Superior temporal gyrus (tissue), 1 donor: ENCODE data around the gene HSPA5.
"Not testable (repeated sequence)": the region's sequence is repeated elsewhere in the genome, so short reads cannot be mapped to it uniquely, and the experiment has no call there.

Source experiments
- DNase-seq: peaks from one replicate; pipeline ENCODE4 v3.0.0-alpha.2; 2016; ENCODE audit errors: extremely low spot score

The HSPA5 gene

DNA sequence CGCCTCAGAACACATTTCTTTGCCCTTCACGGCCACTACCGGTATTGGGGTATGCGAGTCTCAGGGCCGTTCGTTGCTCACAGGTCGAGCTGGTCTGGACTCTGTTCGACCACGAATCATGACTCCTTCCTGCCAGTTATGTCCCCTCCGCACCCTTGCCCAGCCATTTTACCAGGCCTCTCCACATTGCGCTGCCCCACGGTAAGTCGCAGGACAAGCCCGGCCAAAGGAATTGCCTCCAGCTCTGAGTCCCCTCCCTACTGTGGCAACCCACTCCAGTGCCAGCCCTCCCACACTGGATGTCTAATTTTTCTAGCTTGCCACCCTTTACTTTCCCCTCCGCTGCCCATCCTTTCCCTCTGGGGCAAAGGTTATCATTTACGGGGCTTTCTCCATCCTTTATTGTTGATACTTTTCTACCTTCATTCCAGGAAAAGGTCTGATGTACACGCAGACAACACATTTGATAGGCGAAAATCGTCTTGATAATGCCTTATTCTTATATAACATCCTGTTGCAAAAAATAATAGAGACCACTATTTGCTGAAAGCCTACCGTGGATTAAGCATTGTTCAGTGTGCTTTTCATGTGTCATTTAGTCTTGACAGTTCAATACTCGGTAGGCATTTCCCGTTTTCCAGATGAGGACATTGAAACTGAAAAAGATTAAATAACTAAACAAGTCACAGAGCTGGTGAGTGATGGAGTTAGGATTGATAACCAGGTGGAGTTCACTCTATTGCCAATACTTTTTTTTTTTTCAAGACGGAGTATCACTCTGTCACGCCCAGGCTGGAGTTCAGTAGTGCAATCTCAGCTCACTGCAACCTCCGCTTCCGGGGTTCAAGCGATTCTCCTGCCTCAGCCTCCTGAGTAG is 958 bp upstream of the HSPA5 start:
- peak; percentile 10 for DNase-seq

DNA sequence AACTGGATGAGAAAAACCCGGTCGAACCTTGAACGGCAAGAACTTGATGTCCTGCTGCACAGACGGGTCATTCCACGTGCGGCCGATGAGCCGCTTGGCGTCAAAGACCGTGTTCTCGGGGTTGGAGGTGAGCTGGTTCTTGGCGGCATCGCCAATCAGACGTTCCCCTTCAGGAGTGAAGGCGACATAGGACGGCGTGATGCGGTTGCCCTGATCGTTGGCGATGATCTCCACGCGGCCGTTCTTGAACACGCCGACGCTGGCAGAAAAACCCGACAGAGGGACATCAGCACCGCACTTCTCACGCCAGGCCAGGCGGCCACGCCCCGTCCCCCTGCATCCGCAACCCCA is 519 bp downstream of the HSPA5 start:
- peak; percentile 11 for DNase-seq

DNA sequence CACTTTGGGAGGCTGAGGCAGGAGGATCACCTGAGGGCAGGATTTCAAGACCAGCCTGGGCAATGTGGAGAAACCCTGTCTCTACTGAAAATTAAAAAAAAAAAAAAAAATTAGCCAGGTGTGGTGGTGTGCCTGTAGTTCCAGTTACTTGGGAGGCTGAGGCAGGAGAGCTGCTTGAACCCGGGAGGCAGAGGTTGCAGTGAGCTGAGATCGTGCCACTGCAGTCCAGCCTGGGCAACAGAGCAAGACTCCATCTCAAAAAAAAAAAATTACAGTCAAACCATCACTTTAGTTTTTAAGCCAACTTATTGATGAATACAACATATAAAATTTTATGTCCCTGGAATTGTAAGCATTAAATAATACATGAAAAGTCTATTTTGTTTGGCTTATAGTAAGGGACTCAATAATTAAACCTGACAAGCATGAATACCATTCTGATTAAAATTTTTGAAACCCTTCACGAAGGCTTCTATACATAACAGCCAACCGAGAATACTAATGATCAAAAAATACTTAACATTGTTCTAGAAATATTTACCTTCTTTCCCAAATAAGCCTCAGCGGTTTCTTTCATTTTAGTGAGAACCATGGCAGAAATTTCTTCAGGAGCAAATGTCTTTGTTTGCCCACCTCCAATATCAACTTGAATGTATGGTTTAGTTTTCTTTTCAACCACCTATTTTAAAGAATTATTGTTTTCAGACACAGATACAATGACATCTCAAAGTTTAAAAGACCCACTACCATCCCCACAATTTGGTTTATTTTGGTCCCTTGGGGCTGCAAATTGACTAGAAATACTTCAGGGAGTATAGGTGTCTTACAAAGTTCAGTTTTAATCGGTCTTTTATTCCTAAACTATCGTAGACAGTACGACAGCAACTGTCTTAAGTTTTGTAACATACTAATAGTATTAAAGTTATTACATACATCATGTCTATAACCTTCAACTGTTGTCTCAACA is 1.2 kb downstream of the HSPA5 start:
- DNase-seq, result no peak

DNA sequence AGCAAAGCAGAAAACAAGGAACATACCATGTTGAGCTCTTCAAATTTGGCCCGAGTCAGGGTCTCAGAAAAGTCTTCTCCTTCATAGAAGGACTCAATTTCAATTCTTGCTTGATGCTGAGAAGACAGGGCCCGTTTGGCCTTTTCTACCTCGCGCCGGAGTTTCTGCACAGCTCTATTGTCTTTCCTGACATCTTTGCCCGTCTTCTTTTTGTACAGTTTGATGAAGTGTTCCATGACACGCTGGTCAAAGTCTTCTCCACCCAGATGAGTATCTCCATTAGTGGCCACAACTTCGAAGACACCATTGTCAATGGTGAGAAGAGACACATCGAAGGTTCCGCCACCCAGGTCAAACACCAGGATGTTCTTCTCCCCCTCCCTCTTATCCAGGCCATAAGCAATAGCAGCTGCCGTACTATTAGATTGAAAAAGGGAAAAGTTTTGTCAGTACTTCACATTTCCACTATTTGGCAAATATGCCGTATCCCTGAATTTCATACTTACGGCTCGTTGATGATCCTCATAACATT is 2.2 kb downstream of the HSPA5 start:
- no peak for DNase-seq

DNA sequence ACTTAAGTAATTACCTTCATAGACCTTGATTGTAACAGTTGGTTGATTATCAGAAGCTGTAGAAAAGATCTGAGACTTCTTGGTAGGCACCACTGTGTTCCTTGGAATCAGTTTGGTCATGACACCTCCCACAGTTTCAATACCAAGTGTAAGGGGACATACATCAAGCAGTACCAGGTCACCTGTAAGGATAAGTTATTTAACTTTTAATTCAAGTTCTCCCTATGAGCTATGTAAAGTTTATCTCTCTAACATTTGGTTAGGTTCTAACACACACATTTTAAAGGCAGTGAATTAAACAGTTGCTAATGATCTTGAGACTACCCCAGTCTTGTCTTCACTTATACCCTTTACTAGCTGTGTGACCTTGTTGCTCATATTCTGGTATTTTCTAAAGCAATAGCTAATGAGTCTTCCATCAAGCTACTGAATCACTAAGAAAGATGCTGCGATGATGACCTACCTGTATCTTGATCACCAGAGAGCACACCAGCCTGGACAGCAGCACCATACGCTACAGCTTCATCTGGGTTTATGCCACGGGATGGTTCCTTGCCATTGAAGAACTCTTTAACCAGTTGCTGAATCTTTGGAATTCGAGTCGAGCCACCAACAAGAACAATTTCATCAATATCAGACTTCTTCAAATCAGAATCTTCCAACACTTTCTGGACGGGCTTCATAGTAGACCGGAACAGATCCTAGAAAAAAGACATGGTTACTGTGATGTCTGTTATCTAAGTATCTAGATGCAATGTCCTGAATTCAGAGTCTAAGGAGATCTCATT is 2.8 kb downstream of the HSPA5 start:
- DNase-seq, result no peak

DNA sequence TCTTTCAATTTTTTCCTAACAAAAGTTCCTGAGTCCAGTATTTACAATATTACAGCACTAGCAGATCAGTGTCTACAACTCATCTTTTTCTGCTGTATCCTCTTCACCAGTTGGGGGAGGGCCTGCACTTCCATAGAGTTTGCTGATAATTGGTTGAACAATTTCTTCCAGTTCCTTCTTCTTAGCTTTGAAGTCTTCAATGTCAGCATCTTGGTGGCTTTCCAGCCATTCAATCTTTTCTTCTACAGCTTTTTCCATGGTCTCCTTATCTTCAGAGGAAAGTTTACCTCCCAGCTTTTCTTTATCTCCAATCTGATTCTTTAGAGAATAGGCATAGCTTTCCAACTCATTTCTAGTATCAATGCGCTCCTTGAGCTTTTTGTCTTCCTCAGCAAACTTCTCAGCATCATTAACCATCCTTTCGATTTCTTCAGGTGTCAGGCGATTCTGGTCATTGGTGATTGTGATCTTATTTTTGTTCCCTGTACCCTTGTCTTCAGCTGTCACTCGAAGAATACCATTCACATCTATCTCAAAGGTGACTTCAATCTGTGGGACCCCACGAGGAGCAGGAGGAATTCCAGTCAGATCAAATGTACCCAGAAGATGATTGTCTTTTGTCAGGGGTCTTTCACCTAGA is 4.5 kb downstream of the HSPA5 start:
- DNase-seq, result not testable (repeated sequence)

DNA sequence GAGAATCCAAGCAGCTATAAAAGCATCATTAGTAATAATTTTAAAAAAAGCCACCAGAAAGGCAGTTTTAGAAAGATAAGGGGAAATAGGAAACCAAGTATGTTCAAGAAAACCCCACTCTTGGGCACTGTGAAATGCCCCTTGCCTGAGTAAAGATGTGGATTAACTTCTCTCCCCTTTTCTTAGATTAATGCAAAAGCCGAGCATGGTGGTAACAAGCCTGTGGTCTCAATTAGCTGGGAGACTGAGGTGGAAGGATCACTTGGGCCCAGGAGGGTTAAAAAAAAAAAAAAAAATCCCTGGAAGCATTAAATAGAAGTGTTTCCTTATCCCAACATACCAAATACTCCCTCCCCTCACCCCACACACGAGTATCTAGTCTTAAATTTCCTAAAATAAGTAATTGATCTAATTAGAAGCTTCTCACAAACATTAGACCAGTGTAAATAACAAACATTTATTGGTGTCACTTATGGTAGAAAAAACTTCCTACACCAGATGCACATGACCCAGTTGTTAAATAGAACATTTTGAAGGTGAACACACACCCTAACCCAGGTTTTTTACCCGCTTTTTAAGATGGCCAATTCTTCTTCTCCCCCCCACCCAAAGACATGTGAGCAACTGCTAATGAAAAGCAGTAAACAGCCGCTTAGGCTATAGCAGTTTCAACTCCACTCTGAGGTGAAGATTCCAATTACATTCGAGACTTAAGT is 5.2 kb downstream of the HSPA5 start:
- DNase-seq, result no peak

DNA sequence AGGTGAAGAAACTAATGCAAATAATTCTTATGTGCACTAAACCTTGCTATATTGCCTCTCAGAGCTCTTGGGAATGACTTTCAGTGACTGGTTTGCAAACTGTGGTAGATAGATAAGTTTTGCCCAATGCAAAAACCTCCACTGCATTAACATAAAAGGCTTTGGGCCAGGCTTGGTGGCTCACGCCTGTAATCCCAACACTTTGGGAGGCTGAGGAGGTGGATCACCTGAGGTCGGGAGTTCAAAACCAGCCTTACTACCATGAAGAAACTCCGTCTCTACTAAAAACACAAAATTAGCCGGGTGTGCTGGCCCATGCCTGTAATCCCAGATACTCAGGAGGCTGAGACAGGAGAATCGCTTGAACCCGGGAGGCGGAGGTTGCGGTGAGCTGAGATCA is 7.0 kb downstream of the HSPA5 start:
- DNase-seq, result not testable (repeated sequence)

DNA sequence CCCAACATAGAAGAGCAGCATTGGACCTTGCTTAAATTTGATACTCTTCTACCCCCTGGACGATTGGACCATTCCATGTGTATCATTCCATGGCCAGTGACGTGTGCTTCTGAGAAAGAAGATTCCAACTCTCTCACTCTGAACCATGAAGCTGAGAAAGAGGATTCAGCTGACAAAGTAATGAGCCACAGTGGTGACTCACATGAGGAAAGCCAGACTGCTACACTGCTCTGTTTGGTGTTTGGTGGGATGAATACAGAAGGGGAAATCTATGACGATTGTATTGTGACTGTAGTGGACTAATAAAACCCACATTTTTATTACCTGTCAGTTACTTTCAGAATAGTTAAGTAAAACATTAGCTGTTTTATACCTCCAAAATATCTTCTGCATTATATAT is 7.5 kb downstream of the HSPA5 start:
- peak; percentile 28 for DNase-seq

DNA sequence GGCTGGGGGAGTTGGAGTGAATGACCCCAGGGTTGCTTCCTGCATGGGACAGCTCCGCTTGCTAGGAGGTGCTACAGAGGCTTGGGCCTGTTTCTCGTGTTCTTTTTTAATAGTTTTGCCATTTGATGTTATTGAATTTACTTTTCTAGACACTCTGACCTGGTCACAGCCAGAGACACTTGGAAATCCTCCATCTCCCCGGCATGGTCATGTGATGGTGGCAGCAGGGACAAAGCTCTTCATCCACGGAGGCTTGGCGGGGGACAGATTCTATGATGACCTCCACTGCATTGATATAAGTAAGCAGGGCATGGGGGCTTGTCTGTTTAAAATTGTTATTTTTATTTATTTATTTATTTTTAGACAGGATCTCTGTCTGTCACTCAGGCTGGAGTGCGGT is 13.4 kb downstream of the HSPA5 start:
- DNase-seq, result no peak

DNA sequence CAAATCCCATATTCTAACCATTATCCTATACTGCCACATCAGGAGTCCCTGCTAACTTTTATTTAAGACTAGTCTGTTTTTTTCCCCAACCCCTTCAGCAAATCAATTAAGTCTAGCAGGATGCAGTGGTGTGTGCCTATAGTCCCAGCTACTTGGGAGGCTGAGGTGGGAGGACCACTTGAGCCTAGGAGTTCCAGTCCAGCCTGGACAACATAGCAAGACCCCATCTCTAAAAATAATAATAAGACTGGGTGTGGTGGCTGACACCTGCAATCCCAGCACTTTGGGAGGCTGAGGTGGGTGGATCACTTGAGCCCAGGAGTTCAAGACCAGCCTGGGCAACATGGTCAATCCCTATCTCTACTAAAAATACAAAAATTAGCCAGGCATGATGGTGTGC is 16.3 kb downstream of the HSPA5 start:
- not testable (repeated sequence) for DNase-seq

DNA sequence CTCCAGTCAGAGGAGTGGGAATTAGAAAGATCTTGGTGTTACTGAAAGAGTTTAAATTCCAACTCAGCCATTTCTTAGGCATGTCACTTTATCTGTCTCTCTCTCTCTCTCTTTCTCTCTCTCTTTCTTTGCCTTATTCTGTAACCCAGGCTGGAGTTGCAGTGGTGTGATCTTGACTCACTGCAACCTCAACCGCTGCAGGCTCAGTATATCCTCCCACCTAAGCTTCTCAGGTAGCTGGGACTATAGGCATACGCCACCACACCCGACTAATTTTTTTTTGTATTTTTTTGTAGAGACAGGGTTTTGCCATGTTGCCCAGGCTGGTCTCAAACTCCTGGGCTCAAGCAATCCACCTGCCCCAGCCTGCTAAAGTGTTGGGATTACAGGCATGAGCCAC is 22.5 kb downstream of the HSPA5 start:
- DNase-seq, result no peak

DNA sequence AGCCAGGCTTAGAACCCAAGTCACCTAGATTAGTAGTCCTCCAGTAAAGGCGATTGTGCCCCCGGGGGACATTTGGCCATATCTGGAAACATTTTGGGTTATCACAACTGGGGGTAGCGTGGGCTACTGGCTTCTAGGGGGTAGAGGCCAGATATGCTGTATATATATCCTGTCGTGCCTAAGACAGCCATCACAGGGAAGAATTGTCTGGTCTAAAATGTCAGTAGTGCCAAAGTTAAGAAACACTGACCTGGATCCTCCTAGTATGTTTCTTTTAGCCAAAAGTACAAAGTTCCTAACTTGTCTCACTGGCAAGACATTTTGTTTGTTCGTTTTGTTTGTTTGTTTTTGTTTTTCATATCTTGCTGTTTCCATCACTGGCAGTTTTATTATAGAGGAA is 27.0 kb downstream of the HSPA5 start:
- DNase-seq, result no peak

DNA sequence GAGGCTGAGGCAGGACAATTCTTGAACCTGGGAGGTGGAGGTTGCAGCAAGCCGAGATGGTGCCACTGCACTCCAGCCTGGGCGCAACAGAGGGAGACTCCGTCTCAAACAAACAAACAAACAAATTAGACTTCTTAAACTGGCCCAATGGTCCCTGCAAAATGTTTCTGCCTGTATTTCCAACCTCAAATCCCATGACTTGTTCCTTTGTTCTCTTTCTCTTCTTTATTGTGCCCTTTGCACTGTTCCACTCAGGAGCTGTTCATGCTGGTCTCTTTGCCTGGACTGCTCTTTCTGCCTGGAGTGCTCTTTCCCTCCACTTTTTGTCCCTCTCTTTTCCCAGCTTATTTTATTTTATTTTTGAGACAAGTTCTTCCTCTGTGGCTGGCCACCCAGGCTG is 36.7 kb downstream of the HSPA5 start:
- no peak for DNase-seq

DNA sequence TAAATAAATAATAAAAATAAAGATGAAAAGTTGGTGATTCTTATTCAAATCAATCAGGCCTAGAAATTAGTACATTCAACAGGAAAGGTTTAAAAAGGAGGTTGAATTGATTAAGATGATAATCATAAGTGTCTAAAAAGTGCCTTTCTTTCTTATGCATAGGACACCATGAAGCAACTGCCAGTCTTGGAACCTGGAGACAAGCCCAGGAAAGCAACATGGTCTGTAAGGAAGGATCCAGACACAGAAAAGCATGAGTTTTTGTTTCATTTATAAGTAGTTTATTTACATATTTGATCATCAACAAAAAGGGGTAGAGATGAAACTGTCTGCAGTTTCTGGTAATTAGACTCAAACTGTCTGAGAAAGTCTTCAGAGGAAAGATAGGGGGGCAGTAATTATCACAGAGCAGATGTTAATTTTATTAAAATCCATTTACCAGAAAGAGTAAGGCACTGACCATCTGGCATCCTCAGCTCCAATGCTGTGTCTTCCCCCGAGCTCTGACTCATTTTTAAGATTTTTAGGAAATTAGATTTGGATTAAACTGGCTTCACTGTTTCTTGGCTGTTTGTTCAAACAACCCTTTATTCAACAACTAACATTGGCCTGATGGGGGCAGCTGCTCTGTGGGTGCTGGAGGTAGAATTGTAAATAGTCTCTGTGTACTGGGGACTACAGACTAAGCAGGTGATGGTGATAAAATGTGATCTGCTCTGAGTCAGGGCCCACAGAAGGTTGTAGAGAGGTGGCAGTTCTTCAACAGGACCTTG is 38.1 kb downstream of the HSPA5 start:
- DNase-seq, result no peak

DNA sequence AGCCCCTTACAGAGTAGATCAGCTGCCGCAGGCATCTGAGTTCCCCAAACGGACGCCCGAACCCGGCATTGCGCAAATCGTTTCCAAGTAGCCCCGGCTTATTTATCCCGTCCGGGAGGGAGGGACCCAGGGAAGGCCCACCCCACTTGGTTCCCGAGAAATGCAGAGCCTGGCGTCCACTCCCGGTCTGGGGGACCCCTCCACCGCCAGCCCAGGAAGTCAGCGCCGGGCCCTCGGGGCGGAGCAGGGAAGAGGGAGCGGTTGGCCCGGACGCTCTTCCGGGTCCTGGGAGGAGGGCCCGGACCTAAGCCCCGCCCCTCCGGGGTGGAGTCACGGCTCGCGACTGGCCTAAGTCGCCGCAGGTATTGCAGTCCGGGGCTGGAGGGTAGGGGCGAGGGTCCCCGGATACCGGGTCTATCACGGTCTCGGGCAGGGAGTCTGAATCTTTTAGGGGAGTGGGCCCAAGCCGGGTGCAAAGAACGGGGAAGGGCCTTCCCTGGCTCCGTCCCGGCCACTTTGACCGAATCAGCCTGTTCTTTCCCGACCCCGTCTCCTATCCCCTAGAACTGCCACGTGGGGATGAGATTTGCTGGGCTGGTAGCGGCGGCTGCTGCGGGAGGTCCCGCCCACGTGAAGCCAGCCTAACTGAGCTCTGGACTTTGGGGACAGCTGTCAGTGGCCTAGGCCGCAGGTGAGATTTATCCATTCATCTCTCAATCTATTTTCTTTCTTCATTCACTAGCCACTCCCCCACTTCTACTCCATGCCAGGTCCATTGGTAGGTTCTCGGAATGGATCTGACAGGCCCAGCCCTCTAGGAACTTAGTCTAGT is 40.7 kb downstream of the HSPA5 start, which contains the start of gene RABEPK:
Gene RABEPK, plus strand, starts transcription at position 327 of the 832 bp plus-strand sequence. CDS start 2,472 bp downstream, outside the sequence.
- DNase-seq, result peak; percentile 94

DNA sequence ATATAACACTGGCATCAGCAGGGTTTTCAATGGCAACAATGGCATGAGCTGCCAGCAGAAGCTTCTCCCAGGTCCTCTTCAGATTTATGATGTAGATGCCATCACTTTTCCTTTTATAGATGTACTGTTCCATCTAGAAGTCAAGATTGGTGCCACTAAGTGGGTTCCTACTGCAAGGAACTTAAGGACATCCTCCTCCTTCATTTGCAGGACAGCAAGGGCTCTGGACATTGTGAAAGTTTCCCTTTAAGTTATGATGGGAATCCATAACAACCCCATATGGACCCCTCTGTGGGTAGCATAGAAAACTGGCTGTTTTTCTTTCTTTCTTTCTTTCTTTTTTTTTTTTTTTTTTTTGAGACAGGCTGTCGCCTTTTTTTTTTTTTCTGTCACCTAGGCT is 45.6 kb downstream of the HSPA5 start:
- DNase-seq, result not testable (repeated sequence)

DNA sequence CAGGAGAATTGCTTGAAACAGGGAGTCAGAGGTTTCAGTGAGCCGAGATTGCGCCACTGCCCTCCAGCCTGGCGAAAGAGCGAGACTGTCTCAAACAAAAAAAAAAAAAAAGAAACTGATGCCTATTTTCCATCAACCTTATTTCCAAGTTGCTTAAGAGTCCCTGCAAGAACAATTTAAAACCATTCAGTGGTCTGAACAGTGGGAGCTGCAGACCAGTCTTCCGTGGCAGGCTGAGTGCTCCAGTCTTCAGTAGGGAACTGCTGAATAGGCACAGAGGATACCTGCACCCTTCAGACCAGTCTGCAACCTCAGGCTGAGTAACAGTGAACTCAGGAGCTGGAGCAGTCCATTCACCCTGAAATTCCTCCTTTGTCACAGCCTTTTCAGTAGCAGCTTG is 46.7 kb downstream of the HSPA5 start:
- not testable (repeated sequence) for DNase-seq

DNA sequence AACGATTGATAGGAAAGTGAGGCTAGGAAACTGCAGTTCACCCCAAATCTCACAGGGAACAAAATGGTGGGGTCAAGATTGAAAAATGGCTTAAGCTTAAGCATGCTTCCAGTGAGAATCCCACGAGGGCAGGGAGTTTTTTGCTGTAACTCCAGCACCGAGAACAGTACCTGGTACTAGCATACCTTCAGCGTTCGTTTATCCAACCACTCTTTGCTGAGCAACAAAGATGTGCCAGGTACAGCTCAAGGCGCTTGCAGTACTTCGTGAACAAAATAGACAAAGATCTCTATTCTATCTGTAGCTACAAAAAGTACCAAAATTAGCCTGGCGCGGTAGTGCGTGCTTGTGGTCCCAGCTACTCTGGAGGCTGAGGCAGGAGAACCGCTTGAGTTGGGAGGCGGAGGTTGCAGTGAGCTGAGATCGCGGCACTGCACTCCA is 50.8 kb downstream of the HSPA5 start:
- DNase-seq, result no peak
